Measurements from ENCODE around the gene RHOH.

Gene RHOH

GRCh38 chr4:40192114-40193015 is 4.5 kb upstream of the RHOH start:
- no peak overlapping the region for H3K4me3 ChIP-seq (replicated peaks; ENCODE audit: low read depth, low read length)
- no peak for TF ChIP-seq CTCF (IDR thresholded peaks at IDR 0.05; ENCODE audit: low read length, missing control alignments)
- DNase-seq (ENCODE audit: low read depth) = no peak

- TF ChIP-seq CTCF (IDR thresholded peaks at IDR 0.05; ENCODE audit: low read length, missing control alignments) = no peak
- no peak for DNase-seq (ENCODE audit: low read depth)
- no peak overlapping the region for H3K4me3 ChIP-seq (replicated peaks; ENCODE audit: low read depth, low read length)
Measured at GRCh38 chr4:40193016-40193571, 3.7 kb upstream of the RHOH start.

- DNase-seq (ENCODE audit: low read depth) = no peak
- no peak for TF ChIP-seq CTCF (IDR thresholded peaks at IDR 0.05; ENCODE audit: low read length, missing control alignments)
- H3K4me3 ChIP-seq (replicated peaks; ENCODE audit: low read depth, low read length) = no peak overlapping the region
Measured at GRCh38 chr4:40193578-40193977, 3.3 kb upstream of the RHOH start.

- no peak overlapping the region for H3K4me3 ChIP-seq (replicated peaks; ENCODE audit: low read depth, low read length)
- TF ChIP-seq CTCF (IDR thresholded peaks at IDR 0.05; ENCODE audit: low read length, missing control alignments) = no peak
- DNase-seq (ENCODE audit: low read depth) = no peak
Measured at GRCh38 chr4:40194602-40195161, 2.1 kb upstream of the RHOH start.

- no peak overlapping the region for H3K4me3 ChIP-seq (replicated peaks; ENCODE audit: low read depth, low read length)
- TF ChIP-seq CTCF (IDR thresholded peaks at IDR 0.05; ENCODE audit: low read length, missing control alignments) = no peak
- DNase-seq (ENCODE audit: low read depth) = no peak
Measured at GRCh38 chr4:40195182-40196177, 1.4 kb upstream of the RHOH start.

GRCh38 chr4:40196272-40196671 is 559 bp upstream of the RHOH start:
- H3K4me3 ChIP-seq (replicated peaks; ENCODE audit: low read depth, low read length) = no peak overlapping the region
- no peak for DNase-seq (ENCODE audit: low read depth)
- TF ChIP-seq CTCF (IDR thresholded peaks at IDR 0.05; ENCODE audit: low read length, missing control alignments) = no peak
